GM23338 (cell line): ENCODE results near the gene C1QTNF7. TPM values are rescaled to one million over a fixed set of nuclear protein-coding genes. Genes with fewer than 3 reads are reported as not detected.

Source experiments
- ATAC-seq: fragments of 200-7000 bp; cut with Tn5 transposase; 3 replicates; pipeline ENCODE4 v1.9.1; 2020
- DNase-seq: peaks from one replicate; pipeline ENCODE4 v3.0.0-alpha.2; 2015; ENCODE audit warnings: low spot score
- H2AFZ ChIP-seq: fragments of 200-600 bp; sonication (generic); 2 replicates; pipeline ENCODE4 v1.8.0; 2016; ENCODE audit warnings: antibody characterized with exemption, mild to moderate bottlenecking, moderate library complexity
- H3F3A ChIP-seq: fragments of 200-600 bp; sonication (generic); replicated peaks from 2 replicates; pipeline ENCODE4 v1.8.0; 2017; ENCODE audit warnings: antibody characterized with exemption, mixed run types, low read depth
- H3K27ac ChIP-seq: fragments of 200-600 bp; sonication (generic); 2 replicates; pipeline ENCODE4 v1.6.1; 2016; ENCODE audit warnings: low read depth
- H3K27me3 ChIP-seq: fragments of 200-600 bp; sonication (generic); 2 replicates; pipeline ENCODE4 v1.8.0; 2016; ENCODE audit warnings: mild to moderate bottlenecking, mixed run types, moderate library complexity; ENCODE audit not compliant: insufficient read depth
- H3K36me3 ChIP-seq: fragments of 200-600 bp; sonication (generic); 2 replicates; pipeline ENCODE4 v1.8.0; 2016; ENCODE audit warnings: mild to moderate bottlenecking; ENCODE audit not compliant: insufficient read depth
- H3K4me1 ChIP-seq: fragments of 200-600 bp; sonication (generic); 2 replicates; pipeline ENCODE4 v1.8.0; 2016; ENCODE audit warnings: mild to moderate bottlenecking, moderate library complexity; ENCODE audit not compliant: insufficient read depth
- H3K4me2 ChIP-seq: fragments of 200-600 bp; sonication (generic); 2 replicates; pipeline ENCODE4 v1.7.1; 2017; ENCODE audit warnings: mixed run types
- H3K4me3 ChIP-seq: fragments of 200-600 bp; sonication (generic); 2 replicates; pipeline ENCODE4 v1.6.1; 2016; ENCODE audit warnings: mixed run types
- H3K79me2 ChIP-seq: fragments of 200-600 bp; sonication (generic); replicated peaks from 2 replicates; pipeline ENCODE4 v1.8.0; 2017; ENCODE audit warnings: mild to moderate bottlenecking; ENCODE audit not compliant: insufficient read depth
- H3K9me2 ChIP-seq: fragments of 200-600 bp; sonication (generic); 2 replicates; pipeline ENCODE4 v1.8.0; 2017; ENCODE audit not compliant: insufficient read depth
- H4K20me1 ChIP-seq: fragments of 200-600 bp; sonication (generic); replicated peaks from 2 replicates; pipeline ENCODE4 v1.8.0; 2017; ENCODE audit warnings: mild to moderate bottlenecking; ENCODE audit not compliant: insufficient read depth
- H3K27ac Mint-ChIP-seq: 2 replicates; pipeline ENCODE4 v1.8.0; 2020; ENCODE audit warnings: inconsistent platforms, mild to moderate bottlenecking, moderate library complexity, mixed read lengths
- H3K27me3 Mint-ChIP-seq: 3 replicates; pipeline ENCODE4 v1.8.0; 2022; ENCODE audit warnings: low read depth, mild to moderate bottlenecking, moderate library complexity, mixed read lengths, inconsistent platforms; ENCODE audit not compliant: insufficient read depth, poor library complexity
- H3K36me3 Mint-ChIP-seq: 3 replicates; pipeline ENCODE4 v1.8.0; 2021; ENCODE audit warnings: low read depth, mild to moderate bottlenecking, inconsistent platforms, moderate library complexity, mixed read lengths
- H3K4me1 Mint-ChIP-seq: 3 replicates; pipeline ENCODE4 v1.8.0; 2020; ENCODE audit warnings: mild to moderate bottlenecking, inconsistent platforms, mixed read lengths
- H3K4me3 Mint-ChIP-seq: 3 replicates; pipeline ENCODE4 v1.8.0; 2021; ENCODE audit warnings: moderate library complexity, mild to moderate bottlenecking, inconsistent platforms, mixed read lengths
- H3K9me3 Mint-ChIP-seq: 3 replicates; pipeline ENCODE4 v1.8.0; 2020; ENCODE audit warnings: moderate library complexity, mild to moderate bottlenecking, inconsistent platforms, mixed read lengths
- CREB1 ChIP-seq: fragments of 250-450 bp; sonication (Bioruptor Pico); IDR thresholded peaks from 2 replicates; pipeline ENCODE4 v1.5.0; 2020; ENCODE audit warnings: low read depth, mild to moderate bottlenecking, moderate library complexity
- CTCF ChIP-seq, 2 experiments: fragments of 200-600 bp in 1 of 2; sonication (generic) in 1 of 2; conservative IDR thresholded peaks; 2 replicates each; pipeline versions ENCODE4 v1.5.1 to v1.6.1; 2016 to 2017; ENCODE audit warnings: antibody characterized with exemption in 2 of 2, low read depth in 2 of 2, mild to moderate bottlenecking in 2 of 2, moderate library complexity in 1 of 2
- ETS1 ChIP-seq: IDR thresholded peaks from 2 replicates; pipeline ENCODE4 v1.6.1; 2016; ENCODE audit warnings: antibody characterized with exemption
- EZH2 ChIP-seq: fragments of 200-600 bp; sonication (generic); IDR thresholded peaks from one replicate; pipeline ENCODE4 v1.8.0; 2017; ENCODE audit warnings: antibody characterized with exemption, mild to moderate bottlenecking, low read depth; ENCODE audit not compliant: unreplicated experiment
- EZH2phosphoT487 ChIP-seq: fragments of 200-600 bp; sonication (generic); IDR thresholded peaks from one replicate; pipeline ENCODE4 v1.8.1; 2018; ENCODE audit warnings: antibody characterized with exemption; ENCODE audit not compliant: unreplicated experiment
- JUNB ChIP-seq: IDR thresholded peaks from one replicate; pipeline ENCODE4 v1.6.1; 2016; ENCODE audit warnings: antibody characterized with exemption; ENCODE audit not compliant: unreplicated experiment
- NANOG ChIP-seq: IDR thresholded peaks from 2 replicates; pipeline ENCODE4 v1.6.1; 2016; ENCODE audit warnings: antibody characterized with exemption, borderline replicate concordance
- REST ChIP-seq: IDR thresholded peaks from one replicate; pipeline ENCODE4 v1.6.1; 2018; ENCODE audit warnings: antibody characterized with exemption; ENCODE audit not compliant: unreplicated experiment
- STAT1 ChIP-seq: IDR thresholded peaks from one replicate; pipeline ENCODE4 v1.6.1; 2016; ENCODE audit warnings: antibody characterized with exemption; ENCODE audit not compliant: unreplicated experiment
- ZNF114 ChIP-seq: fragments of 250-450 bp; sonication (Bioruptor Pico); IDR thresholded peaks from 2 replicates; pipeline ENCODE4 v1.5.0; 2020; ENCODE audit warnings: mild to moderate bottlenecking, moderate library complexity
- ZNF331 ChIP-seq: fragments of 250-450 bp; sonication (Bioruptor Pico); IDR thresholded peaks from 2 replicates; pipeline ENCODE4 v1.5.0; 2020; ENCODE audit warnings: low read depth, mild to moderate bottlenecking, moderate library complexity
- polyA plus RNA-seq: library from polyadenylated mRNA; unstranded; fragments of >200 nt; fragmentation: Nextera tagmentation; extraction: Ambion mirVana; gene quantifications from 2 replicates; pipeline ENCODE4 v1.2.1, GENCODE V29; 2016
- total RNA-seq: library from RNA; depleted of rRNA; stranded (reverse); fragments of >200 nt; shearing (Covaris generic); gene quantifications from 2 replicates; pipeline ENCODE4 v1.2.3, GENCODE V29; 2014

Gene C1QTNF7
- total and polyA plus RNA-seq, 2 experiments from 2014 or later: not detected

GRCh38 chr4:15479913-15480185 lies 52.0 kb downstream of the C1QTNF7 start:
- Histone ChIP-seq H3K4me1 (peaks cover 7% of the 10 kb centered on the region), H3K4me2 (peak overlapping the region; percentile 61), H3K9me2 (no peaks in the 10 kb centered on the region), H4K20me1 (no peaks in the 10 kb centered on the region), H3K4me3 (peak overlapping the region; percentile 53), H3K79me2 (no peaks in the 10 kb centered on the region; the same call in 1 of the 2 replicates), H2AFZ (peak overlapping the region; percentile 43; the same call in 1 of the 2 replicates), H3K27ac (peak overlapping the region; percentile 90; the same call in 1 of the 2 replicates), H3F3A (no peaks in the 10 kb centered on the region), H3K27me3 (no peaks in the 10 kb centered on the region), H3K36me3 (no peaks in the 10 kb centered on the region)
- Mint-ChIP-seq H3K4me1 (peaks cover 11% of the 10 kb centered on the region), H3K4me3 (peak overlapping the region; percentile 82), H3K27ac (peak overlapping the region; percentile 94), H3K27me3 (no peaks in the 10 kb centered on the region), H3K9me3 (no peaks in the 10 kb centered on the region), H3K36me3 (peaks cover 17% of the 10 kb centered on the region)
- TF ChIP-seq CREB1 (CRISPR knock-in tag) (no peak), CTCF (conservative IDR thresholded peaks at IDR 0.05; ENCODE audit: low read depth in 2 of 2) (no peak), STAT1 (no peak), ETS1 (no peak), NANOG (no peak), JUNB (no peak), ZNF114 (CRISPR knock-in tag) (no peak)
- ATAC-seq: no peak
- no peak for DNase-seq

- DNase-seq (no peak), ATAC-seq (no peak)
- H3K4me1 ChIP-seq: peaks cover 7% of the 10 kb centered on the region
- H3K4me3 Mint-ChIP-seq: no peak overlapping the region
- no peaks in the 10 kb centered on the region for H3K27me3 Mint-ChIP-seq
- H3K27ac Mint-ChIP-seq: no peak overlapping the region; the same call in 1 of the 2 replicates
- H3K4me1 Mint-ChIP-seq: peaks cover 11% of the 10 kb centered on the region
- H3K36me3 ChIP-seq: no peaks in the 10 kb centered on the region
- no peak overlapping the region for H2AFZ ChIP-seq
- no peaks in the 10 kb centered on the region for H4K20me1 ChIP-seq
- no peak overlapping the region for H3K4me2 ChIP-seq
- no peaks in the 10 kb centered on the region for H3K9me3 Mint-ChIP-seq
- TF ChIP-seq EZH2phosphoT487 (no peak), JUNB (no peak), EZH2 (no peak), ZNF331 (CRISPR knock-in tag) (no peak), STAT1 (no peak), NANOG (no peak), CREB1 (CRISPR knock-in tag) (no peak), REST (no peak), ETS1 (no peak), ZNF114 (CRISPR knock-in tag) (no peak)
- peaks cover 3% of the 10 kb centered on the region; the same call in 1 of the 2 replicates for H3K79me2 ChIP-seq
- H3K9me2 ChIP-seq: no peaks in the 10 kb centered on the region
- no peak overlapping the region for H3K27ac ChIP-seq
- peaks cover 22% of the 10 kb centered on the region for H3K36me3 Mint-ChIP-seq
- no peaks in the 10 kb centered on the region for H3K27me3 ChIP-seq
- no peaks in the 10 kb centered on the region for H3F3A ChIP-seq
- H3K4me3 ChIP-seq: no peak overlapping the region
Observed at GRCh38 chr4:15481961-15482745, 54.3 kb downstream of the C1QTNF7 start.
